Measurements from ENCODE around the gene MDFI. TPM values are rescaled to one million over a fixed set of nuclear protein-coding genes. Genes with fewer than 3 reads are reported as not detected.

Gene MDFI
- total and polyA plus RNA-seq, 2 experiments from 2014 or later = 2.8 to 51.4 TPM

GRCh38 chr6:41675176-41675775, 37.0 kb downstream of the MDFI start (continued):
- TF ChIP-seq ZNF462 (CRISPR knock-in tag; IDR thresholded peaks at IDR 0.05) = no peak

- H3K4me3 ChIP-seq = no peak overlapping the region
- no peak overlapping the region for H3K27ac Mint-ChIP-seq
- TF ChIP-seq POLR2AphosphoS5 (IDR thresholded peaks at IDR 0.05; ENCODE audit: low read depth) = no peak
- no peak for TF ChIP-seq ZNF114 (CRISPR knock-in tag; IDR thresholded peaks at IDR 0.05)
- TF ChIP-seq EZH2phosphoT487 (IDR thresholded peaks at IDR 0.05; ENCODE audit: unreplicated experiment) = no peak
- no peak for TF ChIP-seq CREB1 (CRISPR knock-in tag; IDR thresholded peaks at IDR 0.05; ENCODE audit: low read depth)
- TF ChIP-seq ZNF331 (CRISPR knock-in tag; IDR thresholded peaks at IDR 0.05; ENCODE audit: low read depth) = no peak
- TF ChIP-seq STAT1 (IDR thresholded peaks at IDR 0.05; ENCODE audit: unreplicated experiment) = no peak
- TF ChIP-seq EZH2 (IDR thresholded peaks at IDR 0.05; ENCODE audit: low read depth, unreplicated experiment) = no peak
- TF ChIP-seq ETS1 (IDR thresholded peaks at IDR 0.05) = no peak
- no peak for TF ChIP-seq CTCF (conservative IDR thresholded peaks at IDR 0.05; ENCODE audit: low read depth in 2 of 2)
- no peak for TF ChIP-seq JUNB (IDR thresholded peaks at IDR 0.05; ENCODE audit: unreplicated experiment)
- no peak for TF ChIP-seq NANOG (IDR thresholded peaks at IDR 0.05; ENCODE audit: borderline replicate concordance)
- no peak for TF ChIP-seq REST (IDR thresholded peaks at IDR 0.05; ENCODE audit: unreplicated experiment)
Observed at GRCh38 chr6:41675992-41676391, 37.7 kb downstream of the MDFI start.

More at GRCh38 chr6:41675992-41676391, 37.7 kb downstream of the MDFI start:
- no peaks in the 10 kb centered on the region for H4K20me1 ChIP-seq (replicated peaks; ENCODE audit: insufficient read depth)
- no peak for ATAC-seq
- Mint-ChIP-seq H3K4me3 (no peak overlapping the region), H3K4me1 (peaks cover 40% of the 10 kb centered on the region), H3K9me3 (no peaks in the 10 kb centered on the region; the same call in 2 of the 3 replicates), H3K36me3 (ENCODE audit: low read depth) (no peaks in the 10 kb centered on the region), H3K27me3 (ENCODE audit: insufficient read depth, low read depth, poor library complexity) (peaks cover 24% of the 10 kb centered on the region)
- no peaks in the 10 kb centered on the region for H3K9me2 ChIP-seq (ENCODE audit: insufficient read depth)
- H2AFZ ChIP-seq = no peak overlapping the region
- no peaks in the 10 kb centered on the region for H3F3A ChIP-seq (replicated peaks; ENCODE audit: low read depth)
- no peak overlapping the region for H3K27ac ChIP-seq (ENCODE audit: low read depth)
- no peaks in the 10 kb centered on the region for H3K27me3 ChIP-seq (ENCODE audit: insufficient read depth)
- no peaks in the 10 kb centered on the region for H3K36me3 ChIP-seq (ENCODE audit: insufficient read depth)
- no peaks in the 10 kb centered on the region for H3K79me2 ChIP-seq (replicated peaks; ENCODE audit: insufficient read depth)
- peaks cover 20% of the 10 kb centered on the region for H3K4me1 ChIP-seq (ENCODE audit: insufficient read depth)
- no peak for DNase-seq (ENCODE audit: low spot score)
- no peak overlapping the region for H3K4me2 ChIP-seq
